Hematopoietic multipotent progenitor cell treated with erythropoietin and hydrocortisone succinate and interleukin-3 and kit ligand, for 17 days (in vitro differentiated cells): ENCODE data around the gene CNTNAP2.

Source experiments
- DNase-seq: peaks from one replicate; pipeline ENCODE4 v3.0.0-alpha.2; 2015; ENCODE audit warnings: low spot score

The CNTNAP2 gene

DNA sequence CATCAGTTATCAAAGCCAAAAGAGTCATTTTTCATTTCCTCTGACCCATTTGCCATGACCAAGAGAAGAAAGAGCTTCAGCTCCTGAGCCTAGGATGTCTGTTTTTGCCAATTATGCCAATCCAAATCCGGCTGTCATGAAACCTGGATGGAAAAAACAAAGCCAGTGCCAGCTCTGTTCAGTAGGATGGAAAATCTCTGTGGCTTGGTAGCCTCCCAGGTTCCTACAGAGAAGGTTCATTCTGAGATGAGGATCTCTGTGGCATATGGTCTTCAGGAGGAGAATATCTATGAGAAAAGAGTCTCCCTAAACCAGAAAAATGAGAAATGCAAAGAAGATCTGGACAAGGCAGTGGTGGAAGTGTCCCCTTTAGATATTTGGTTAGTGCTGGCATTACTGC is 475.4 kb downstream of the CNTNAP2 start:
- DNase-seq = no peak

GRCh38 chr7:146606628-146607027 is 490.0 kb downstream of the CNTNAP2 start:
- DNase-seq = no peak

DNA sequence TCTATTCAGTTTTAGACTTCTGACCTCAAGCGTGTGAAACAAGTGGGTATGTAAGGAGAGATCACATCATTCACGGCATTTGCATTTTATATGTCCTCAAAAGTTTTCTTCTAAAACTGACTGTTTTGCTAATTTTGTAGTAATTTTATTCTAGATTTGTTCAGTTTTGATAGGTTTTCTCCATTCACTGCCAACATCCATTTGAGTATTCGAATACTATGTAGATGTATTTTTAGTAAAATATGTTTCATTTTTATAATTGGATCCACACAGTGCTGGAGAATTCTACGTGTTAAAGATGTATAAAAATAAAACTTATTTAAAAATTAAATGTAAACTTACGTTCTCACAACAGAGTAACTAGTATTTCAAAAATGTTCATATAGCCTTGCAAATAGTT is 503.0 kb downstream of the CNTNAP2 start:
- no peak for DNase-seq

GRCh38 chr7:146626912-146627311 is 510.3 kb downstream of the CNTNAP2 start:
- DNase-seq = no peak

DNA sequence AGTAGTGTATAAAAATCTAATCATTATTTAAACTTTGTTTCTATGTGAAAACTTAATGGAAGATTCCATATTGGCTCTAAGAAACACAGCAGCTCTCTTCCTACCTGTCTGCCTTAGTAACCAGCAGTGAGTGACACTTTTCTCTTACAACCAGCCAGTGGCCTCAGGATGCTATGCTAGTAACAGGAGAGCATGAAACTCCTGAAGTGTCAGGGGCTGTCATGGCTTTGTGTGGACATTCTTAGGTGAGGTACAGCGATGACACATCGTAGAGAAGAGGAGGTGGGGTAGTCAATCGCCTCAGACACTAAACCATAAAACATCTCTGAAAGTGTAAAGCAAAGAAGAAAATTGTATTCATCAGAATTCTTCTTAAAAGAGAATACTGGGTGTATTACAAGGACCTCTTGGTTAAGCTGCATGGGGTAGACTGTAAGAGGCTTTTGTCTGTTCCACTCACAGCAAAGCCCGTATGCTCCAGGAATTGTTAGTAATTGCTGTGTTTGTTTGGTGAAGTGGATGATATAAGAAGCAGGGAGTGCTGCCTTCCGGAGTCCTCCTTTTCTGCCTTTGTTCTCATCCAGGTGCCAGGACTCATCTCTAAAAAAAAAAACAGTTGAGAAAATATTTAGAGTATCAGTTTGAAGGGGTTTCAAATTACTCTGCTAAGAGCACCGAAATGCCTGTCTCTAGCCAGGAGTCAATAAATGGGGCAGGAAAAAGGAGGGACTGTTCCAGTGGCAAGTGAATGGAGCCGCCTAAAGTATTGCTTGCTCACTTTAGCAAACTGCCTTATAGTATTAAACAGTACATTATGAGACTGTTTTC is 518.8 kb downstream of the CNTNAP2 start:
- no peak for DNase-seq

GRCh38 chr7:146636033-146636356 is 519.4 kb downstream of the CNTNAP2 start:
- DNase-seq = no peak

DNA sequence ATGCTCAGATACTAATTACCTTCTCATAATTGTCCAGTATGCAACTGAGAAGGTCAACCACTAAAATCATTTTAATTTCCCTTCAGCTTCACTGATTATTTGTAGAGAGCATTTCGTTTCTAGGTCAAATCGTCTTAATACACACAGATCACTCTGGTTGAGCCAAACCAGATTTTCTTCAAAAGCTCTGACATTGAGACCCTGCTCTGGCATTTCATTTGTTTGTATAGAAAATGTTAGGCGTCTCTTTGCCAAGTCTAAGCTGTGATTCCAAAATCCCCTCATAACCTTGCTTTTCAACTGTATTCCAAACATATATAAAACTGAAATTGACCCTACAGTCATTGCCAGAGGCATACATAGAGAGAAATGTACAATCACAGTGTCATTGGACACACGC is 520.0 kb downstream of the CNTNAP2 start:
- no peak for DNase-seq

- no peak for DNase-seq
Observed at GRCh38 chr7:146639291-146639690, 522.7 kb downstream of the CNTNAP2 start.

- no peak for DNase-seq
Observed at GRCh38 chr7:146641491-146641890, 524.9 kb downstream of the CNTNAP2 start.

DNA sequence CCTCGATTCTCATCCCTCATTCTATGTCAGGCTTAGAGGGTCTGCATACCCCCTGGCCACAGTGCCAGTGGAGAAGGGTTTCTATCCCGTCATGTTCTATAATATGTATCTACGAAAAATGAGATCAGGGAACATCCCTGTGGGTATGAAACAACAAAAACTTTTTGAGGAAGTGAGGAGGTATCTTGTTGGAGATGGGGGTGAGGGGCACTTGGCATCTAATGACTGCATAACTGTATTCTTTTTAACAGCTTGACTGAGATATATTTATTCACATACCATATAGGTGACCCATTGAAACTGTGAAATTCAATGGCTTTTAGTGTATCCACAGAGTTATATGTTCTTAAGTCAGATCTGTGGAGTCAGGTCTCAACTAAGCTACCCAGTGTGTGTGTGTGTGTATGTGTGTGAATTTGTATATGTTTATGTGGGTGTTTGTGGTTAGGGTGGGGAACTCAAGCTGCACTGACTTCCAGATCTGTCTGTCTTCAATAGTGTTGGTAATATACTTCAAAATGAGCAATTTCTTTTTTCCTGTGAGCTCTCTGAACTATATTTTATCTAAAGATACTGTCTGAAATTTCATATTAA is 528.9 kb downstream of the CNTNAP2 start:
- DNase-seq = no peak

- no peak for DNase-seq
Observed at GRCh38 chr7:146647445-146647844, 530.8 kb downstream of the CNTNAP2 start.

GRCh38 chr7:146652176-146652575 is 535.6 kb downstream of the CNTNAP2 start:
- DNase-seq = no peak

DNA sequence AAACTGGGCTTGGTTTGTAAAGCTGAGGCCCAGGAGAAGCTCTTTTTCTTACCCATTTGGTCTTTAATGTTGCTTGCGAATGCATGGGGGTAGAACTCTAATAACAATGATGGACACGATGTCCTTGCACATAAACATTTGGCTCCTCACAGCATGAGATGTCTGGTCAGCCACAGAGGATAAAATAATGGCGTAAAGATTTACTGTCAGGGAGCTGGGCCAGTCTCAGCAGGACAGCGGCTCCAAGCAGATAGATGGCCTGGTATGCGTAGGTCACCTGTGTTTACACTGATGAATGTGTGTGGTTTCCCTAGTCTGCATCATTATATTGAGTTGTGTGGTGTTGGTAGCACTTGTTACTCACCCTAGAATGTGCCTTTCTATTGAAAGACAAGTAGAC is 537.4 kb downstream of the CNTNAP2 start:
- DNase-seq = no peak

DNA sequence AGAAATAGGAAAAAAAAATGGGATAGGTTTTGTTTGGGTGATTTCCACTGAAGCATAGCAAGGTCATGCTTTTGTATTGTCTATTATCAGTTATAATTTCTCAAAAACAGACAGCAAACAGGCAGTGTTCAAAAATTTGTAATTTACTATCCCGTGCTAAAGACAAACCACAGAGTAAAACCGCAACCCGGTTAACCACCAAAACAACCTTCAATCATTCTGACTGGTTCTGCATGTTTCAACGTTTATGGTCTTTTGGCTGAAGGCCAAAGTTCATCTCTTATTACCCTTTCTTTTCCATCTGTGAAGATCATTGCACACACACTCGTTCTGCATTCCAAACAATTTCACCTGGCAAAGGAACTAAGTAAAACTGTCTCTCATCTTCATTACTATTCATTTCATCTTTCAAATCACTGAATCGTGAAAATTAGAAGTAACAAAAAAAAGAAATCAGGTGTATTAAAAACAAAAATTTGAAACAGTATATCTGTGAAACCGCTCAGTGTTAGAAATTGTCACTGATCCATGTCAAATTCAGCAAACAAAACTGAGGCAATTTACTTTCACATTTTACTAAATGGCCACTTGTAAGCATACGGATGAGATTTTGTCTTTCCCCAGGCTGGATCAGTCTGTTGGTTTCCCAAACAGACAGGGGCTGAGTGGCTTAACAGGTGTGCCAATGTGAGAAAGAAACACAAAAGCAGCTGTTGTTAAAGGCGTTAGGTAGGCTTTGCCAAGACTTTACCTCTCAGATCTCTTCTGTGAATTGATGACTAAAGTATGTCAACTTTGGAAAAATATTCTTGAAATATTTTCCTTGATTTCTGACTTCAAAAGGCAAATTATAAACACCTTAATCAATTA is 539.6 kb downstream of the CNTNAP2 start:
- no peak for DNase-seq

GRCh38 chr7:146656988-146657387 is 540.4 kb downstream of the CNTNAP2 start:
- DNase-seq = no peak

DNA sequence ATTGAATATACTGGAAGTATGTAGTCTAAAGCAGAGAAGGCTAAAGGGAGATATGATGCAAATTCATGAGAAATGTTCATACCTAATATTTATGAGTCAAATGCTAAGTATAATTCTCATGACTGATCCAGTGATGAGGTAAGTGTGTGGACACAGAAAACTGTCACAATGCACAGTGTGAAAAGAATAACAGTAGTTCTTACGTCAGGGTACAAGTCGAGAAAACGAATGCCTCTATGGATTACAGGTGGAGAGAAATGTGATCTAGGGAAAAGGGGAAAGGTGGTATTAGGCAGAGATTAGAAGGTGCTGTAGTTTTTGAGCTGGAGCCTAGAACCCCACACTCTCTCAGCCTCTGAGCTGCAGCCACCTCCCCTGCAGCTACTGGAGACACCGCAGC is 542.0 kb downstream of the CNTNAP2 start:
- DNase-seq = no peak

DNA sequence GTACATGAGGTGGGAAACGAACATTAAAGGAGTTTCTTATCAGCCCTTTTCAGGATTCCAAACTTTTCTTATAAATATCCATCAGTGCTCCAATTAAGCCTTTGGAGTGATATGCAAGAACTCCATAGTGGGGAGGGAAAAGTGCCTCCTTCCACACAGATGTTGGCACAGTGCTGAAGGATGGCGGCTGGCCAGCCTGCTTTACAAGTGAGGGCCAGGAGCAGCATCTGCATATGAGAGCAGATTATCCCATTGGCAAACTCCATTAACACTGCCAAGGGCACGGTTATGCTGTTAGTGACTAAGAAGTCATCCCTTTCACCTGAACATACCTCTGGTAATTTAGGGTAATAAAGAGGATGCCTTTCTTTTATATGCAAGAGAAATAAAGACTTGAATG is 543.1 kb downstream of the CNTNAP2 start:
- no peak for DNase-seq

GRCh38 chr7:146660839-146661238 is 544.2 kb downstream of the CNTNAP2 start:
- no peak for DNase-seq

DNA sequence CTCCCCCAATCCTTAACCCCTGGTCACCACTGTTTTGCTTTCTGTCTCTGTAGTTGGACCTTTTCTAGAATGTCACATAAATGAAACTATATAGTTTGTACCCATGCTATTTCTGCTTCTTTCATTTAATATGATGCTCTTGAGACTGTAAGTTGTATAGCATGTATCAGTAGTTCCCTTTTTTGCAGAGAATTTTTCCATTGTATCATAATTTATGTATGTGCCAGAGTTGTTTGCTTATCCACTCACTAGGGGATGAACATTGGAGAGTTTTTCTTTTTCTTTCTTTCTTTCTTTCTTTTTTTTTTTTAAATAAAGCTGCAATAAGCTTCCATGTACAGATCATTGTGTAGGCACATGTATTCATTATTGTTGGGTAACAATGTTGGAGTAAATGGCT is 544.8 kb downstream of the CNTNAP2 start:
- no peak for DNase-seq

GRCh38 chr7:146661929-146662328 is 545.3 kb downstream of the CNTNAP2 start:
- no peak for DNase-seq

GRCh38 chr7:146665023-146665422 is 548.4 kb downstream of the CNTNAP2 start:
- no peak for DNase-seq

- no peak for DNase-seq
Observed at GRCh38 chr7:146670532-146670931, 553.9 kb downstream of the CNTNAP2 start.

GRCh38 chr7:146681487-146681886 is 564.9 kb downstream of the CNTNAP2 start:
- no peak for DNase-seq
